Esophagus muscularis mucosa (tissue), 3 donors: ENCODE results near the gene CELF2.

Source experiments
- CTCF ChIP-seq, 3 experiments: fragments of 200-600 bp in 2 of 3; fragments of 450-650 bp in 1 of 3; sonication (generic) in 2 of 3; IDR thresholded peaks; one replicate each; pipeline ENCODE4 v1.5.1; 2017 to 2019; ENCODE audit warnings: antibody characterized with exemption in 3 of 3, mild to moderate bottlenecking in 2 of 3, moderate library complexity in 1 of 3
- POLR2AphosphoS5 ChIP-seq, 2 donors: sonication (generic); formaldehyde crosslinking; IDR thresholded peaks; one replicate each; pipeline ENCODE4 v1.6.1; 2017; ENCODE audit warnings: antibody characterized with exemption in 2 of 2

- no peak for TF ChIP-seq CTCF (IDR thresholded peaks at IDR 0.05)
- no peak for TF ChIP-seq POLR2AphosphoS5 (IDR thresholded peaks at IDR 0.05)
Observed at GRCh38 chr10:11381511-11381910, 363.8 kb downstream of the CELF2 start.
